IPS-15b (cell line): ENCODE measurements around the gene NPR1.
"Not testable (repeated sequence)": the region's sequence is repeated elsewhere in the genome, so short reads cannot be mapped to it uniquely, and the experiment has no call there.

ENCODE experiments used
- H3K27me3 ChIP-seq: one replicate; pipeline ENCODE4 v1.6.1; 2013; ENCODE audit warnings: low read length; ENCODE audit not compliant: control insufficient read depth, insufficient read depth
- H3K36me3 ChIP-seq: one replicate; pipeline ENCODE4 v1.6.1; 2013; ENCODE audit warnings: low read length; ENCODE audit not compliant: control insufficient read depth, insufficient read depth
- H3K4me1 ChIP-seq: one replicate; pipeline ENCODE4 v1.6.1; 2013; ENCODE audit warnings: mild to moderate bottlenecking, low read length; ENCODE audit not compliant: control insufficient read depth, insufficient read depth
- H3K4me3 ChIP-seq: one replicate; pipeline ENCODE4 v1.5.1; 2013; ENCODE audit warnings: low read depth, low read length
- H3K9ac ChIP-seq: one replicate; pipeline ENCODE4 v1.6.1; 2013; ENCODE audit warnings: low read depth, mild to moderate bottlenecking, low read length
- H3K9me3 ChIP-seq: one replicate; pipeline ENCODE4 v1.6.1; 2013; ENCODE audit warnings: mild to moderate bottlenecking, low read length; ENCODE audit not compliant: control insufficient read depth, insufficient read depth

The NPR1 gene

DNA sequence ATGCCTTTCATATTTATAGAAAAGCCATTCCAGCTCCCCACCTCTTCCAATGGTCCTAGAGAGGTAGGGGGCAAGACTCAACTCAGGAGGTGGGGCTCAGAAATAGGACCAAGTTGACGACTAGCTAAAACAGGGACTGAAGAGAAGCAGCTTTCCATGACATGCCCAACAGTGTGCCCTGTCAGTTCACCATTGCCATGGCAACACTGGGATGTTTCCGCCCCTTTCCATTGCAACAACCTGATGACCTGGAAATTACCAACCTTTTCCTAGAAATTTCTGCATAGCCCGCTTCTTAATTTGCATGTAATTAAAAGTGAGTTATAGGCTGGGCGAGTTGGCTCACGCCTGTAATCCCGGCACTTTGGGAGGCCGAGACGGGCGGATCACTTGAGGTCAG is 27.0 kb downstream of the NPR1 start:
- no peak overlapping the region for H3K9ac ChIP-seq
- no peaks in the 10 kb centered on the region for H3K27me3 ChIP-seq
- H3K36me3 ChIP-seq = no peaks in the 10 kb centered on the region
- H3K4me3 ChIP-seq = no peak overlapping the region
- H3K9me3 ChIP-seq = no peaks in the 10 kb centered on the region
- H3K4me1 ChIP-seq = no peaks in the 10 kb centered on the region

DNA sequence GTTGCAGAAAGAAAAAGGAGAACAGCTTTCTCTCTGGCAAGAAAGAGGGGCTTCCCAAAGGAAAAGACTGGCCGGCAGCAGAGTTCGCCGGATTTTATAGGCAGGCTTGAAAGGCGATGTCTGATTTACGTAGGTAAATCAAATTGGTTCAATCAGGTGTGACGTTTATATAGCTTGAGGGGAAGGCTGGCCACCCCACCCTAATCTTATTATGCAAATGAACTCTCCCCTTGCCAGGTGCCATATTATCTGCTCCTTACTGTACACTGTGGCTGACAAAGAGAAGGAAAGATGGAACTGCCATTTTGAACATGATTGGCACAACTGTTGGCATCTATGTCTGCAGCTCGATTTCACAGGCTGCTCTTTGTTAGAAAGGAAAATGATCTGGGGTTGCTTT is 32.5 kb downstream of the NPR1 start:
- Histone ChIP-seq H3K4me3 (no peak overlapping the region), H3K9me3 (no peaks in the 10 kb centered on the region), H3K36me3 (no peaks in the 10 kb centered on the region), H3K27me3 (no peaks in the 10 kb centered on the region), H3K9ac (no peak overlapping the region), H3K4me1 (no peaks in the 10 kb centered on the region)

DNA sequence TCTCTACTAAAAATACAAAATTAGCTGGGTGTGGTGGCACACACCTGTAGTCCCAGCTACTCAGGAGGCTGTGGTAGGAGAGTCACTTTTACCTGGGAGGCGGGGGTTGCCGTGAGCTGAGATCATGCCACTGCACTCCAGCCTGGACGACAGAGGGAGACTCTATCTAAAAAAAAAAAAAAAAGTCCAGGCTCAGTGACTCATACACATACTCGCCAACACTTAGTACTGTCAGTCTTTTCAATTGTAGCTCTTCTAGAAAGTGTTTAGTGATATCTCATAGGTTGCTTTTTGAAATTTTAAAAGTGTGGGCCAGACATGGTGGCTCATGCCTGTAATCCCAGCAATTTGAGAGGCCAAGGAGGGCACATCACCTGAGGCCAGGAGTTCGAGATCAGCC is 37.7 kb downstream of the NPR1 start:
- not testable (repeated sequence) for H3K4me1 ChIP-seq, H3K4me3 ChIP-seq, H3K9me3 ChIP-seq, H3K9ac ChIP-seq, H3K27me3 ChIP-seq, H3K36me3 ChIP-seq

DNA sequence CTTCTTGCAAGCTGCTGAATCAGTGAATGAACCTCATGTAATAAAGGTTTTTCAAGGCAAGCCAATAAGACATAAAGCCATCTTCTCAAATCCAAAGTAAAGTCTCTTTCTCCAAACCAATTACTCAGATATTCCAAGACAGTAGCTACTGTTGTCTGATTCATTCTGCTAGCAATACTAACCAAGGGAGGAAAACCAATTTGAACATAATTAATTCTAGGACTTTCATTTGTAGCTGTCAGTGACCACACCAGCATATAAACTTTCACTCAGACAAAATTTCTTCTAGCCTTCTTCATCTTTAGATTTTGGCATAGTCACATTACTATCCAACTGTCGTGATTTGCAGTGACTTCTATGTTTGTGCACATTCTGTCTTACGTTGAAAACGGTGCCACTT is 38.8 kb downstream of the NPR1 start:
- H3K4me3 ChIP-seq = no peak overlapping the region
- no peaks in the 10 kb centered on the region for H3K36me3 ChIP-seq
- no peaks in the 10 kb centered on the region for H3K4me1 ChIP-seq

DNA sequence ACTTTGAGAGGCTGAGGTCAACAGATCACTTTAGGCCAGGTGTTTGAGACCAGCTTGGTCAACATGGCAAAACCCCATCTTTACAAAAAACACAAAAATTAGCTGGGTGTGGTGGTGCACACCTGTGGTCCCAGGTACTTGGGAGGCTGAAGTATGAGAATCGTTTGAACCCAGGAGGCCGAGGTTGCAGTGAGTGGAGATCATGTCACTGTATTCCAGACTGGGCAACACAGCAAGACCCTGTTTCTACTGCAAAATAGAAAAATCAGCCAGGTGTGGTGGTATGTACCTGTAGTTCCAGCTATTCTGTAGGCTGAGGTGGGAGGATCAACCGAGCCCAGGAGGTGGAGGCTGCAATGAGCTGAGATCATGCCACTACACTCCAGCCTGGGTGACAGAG is 45.2 kb downstream of the NPR1 start:
- no peak overlapping the region for H3K9ac ChIP-seq
- H3K4me3 ChIP-seq = no peak overlapping the region
- no peaks in the 10 kb centered on the region for H3K36me3 ChIP-seq
- H3K4me1 ChIP-seq = no peaks in the 10 kb centered on the region
- no peaks in the 10 kb centered on the region for H3K9me3 ChIP-seq
- no peaks in the 10 kb centered on the region for H3K27me3 ChIP-seq

More for the DNA sequence above, 38.8 kb downstream of the NPR1 start:
- Histone ChIP-seq H3K9ac (no peak overlapping the region), H3K9me3 (no peaks in the 10 kb centered on the region), H3K27me3 (no peaks in the 10 kb centered on the region)

DNA sequence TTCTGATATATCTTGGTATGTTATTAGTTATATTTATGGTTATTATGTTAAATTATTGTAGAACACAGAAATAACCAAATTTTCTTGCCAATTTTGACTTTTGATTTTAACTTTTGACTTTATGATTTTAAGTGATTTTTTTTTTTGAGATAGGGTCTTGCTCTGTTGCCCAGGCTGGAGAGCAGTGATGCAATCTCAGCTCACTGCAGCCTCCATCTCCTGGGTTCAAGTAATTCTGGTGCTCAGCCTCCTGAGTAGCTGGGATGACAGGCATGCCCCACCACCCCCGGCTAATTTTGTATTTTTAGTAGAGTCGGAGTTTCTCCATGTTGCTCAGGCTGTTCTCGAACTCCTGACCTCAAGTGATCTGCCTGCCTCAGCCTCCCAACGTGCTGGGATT is 46.1 kb downstream of the NPR1 start:
- H3K36me3 ChIP-seq, H3K27me3 ChIP-seq, H3K4me1 ChIP-seq, H3K9ac ChIP-seq, H3K4me3 ChIP-seq, H3K9me3 ChIP-seq: not testable (repeated sequence)

DNA sequence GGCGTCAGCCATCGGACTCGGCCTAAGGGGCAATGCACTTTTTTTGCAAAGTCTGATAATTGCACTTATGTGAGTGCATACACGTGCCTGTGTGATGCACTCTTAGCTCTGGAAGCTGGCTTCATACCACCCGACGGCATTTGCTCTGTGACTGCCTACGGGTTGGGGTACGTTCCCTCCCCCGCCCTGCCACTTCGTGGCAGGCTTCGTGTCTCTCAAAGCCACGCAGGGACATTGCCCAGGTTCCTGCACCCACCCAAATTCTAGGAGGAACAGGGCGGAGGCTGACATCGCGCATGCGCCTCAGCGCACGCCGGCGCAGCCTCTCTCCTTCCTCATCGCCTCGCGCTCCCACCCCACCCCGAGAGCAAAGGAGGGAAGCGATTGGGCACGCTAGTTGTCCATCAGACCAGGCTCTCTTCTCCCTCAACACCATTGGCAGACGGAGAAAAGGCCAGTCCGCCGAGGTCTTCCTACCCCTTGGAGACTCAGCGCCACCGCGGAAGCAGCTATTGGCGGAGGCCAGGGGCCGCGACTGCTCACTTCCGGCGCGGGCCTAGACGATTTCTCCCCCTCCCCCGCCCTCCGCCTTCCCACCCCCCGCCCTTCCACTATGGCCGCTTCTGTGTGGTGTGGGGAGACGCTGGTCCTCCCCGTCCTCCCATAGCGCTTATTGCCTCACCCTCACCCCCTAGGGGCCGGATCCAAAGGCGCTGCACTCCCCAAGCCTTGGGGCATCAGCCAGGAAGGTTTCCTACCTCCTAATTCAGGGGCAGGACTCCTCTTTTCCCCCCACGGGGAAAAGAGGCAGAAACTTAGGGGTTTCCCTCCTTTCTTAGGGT is 49.2 kb downstream of the NPR1 start, which contains the start of gene INTS3:
INTS3 (plus strand) TSS at position 588 of the 842 bp plus-strand sequence. CDS start 585 bp downstream, outside the sequence.
- Histone ChIP-seq H3K36me3 (no peaks in the 10 kb centered on the region), H3K4me1 (peaks cover 7% of the 10 kb centered on the region), H3K9me3 (no peaks in the 10 kb centered on the region), H3K4me3 (peak within 1 kb of the TSS; percentile 98), H3K9ac (peak within 1 kb of the TSS; percentile 98), H3K27me3 (no peaks in the 10 kb centered on the region)

DNA sequence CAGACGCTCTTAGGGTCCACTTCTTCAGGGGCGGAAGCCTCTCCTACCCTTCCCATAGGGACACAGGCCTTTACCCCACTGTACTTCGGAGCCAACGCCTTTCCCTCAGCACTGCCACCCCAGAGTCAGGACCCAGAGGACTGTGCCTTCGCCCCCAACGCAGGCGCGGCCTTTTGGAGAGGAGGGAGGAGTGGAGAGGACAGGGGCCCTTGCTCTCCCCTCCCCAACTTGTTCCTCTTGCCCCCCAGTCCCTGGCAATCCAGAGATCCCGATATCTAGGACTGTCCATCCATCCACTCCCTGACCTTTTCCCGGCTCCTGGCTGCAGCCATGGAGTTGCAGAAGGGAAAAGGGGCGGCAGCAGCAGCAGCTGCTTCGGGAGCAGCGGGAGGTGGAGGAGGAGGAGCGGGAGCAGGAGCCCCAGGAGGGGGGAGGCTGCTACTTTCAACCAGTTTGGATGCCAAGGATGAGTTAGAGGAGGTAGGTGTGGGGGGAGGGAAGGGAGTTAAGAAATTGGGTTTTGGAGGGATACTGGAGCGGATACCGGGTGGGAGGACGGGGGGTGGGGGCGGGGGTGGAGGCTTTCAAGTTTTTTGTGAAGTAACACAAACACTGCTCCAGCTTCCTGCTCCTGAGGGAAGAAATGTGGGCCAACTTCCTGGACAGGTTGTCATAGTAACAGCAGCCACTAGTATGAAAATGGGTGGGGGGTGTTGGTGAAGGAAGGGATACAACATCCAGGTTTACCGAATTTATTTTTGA is 50.0 kb downstream of the NPR1 start:
- Histone ChIP-seq H3K4me3 (peak overlapping the region; percentile 98), H3K27me3 (no peaks in the 10 kb centered on the region), H3K36me3 (no peaks in the 10 kb centered on the region), H3K9ac (peak overlapping the region; percentile 98), H3K4me1 (peaks cover 7% of the 10 kb centered on the region), H3K9me3 (no peaks in the 10 kb centered on the region)

DNA sequence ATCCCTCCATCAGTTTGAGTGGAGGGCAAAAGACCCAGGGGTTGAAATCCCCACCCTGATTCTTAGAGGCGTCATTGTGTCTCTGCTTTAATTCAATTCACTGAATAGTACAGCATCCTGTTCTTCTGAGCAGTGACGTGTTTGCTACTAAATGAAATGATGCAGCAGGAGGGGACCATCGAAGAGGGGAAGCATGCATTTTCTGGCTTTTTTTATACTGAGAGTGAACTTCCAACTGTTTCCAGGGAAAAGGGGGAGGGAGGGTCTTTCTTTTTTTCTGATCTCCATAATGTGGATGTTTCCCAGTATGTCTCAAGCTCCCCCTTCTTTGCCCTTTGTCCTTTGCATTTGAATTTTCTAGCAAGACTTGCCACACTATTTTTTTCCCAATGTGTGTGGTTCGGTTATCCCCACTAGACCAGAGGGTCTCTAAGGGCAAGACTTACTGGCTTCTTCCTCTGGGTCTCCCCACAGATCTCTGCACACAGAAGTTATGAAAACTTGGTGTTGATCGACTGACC is 52.0 kb downstream of the NPR1 start:
- Histone ChIP-seq H3K9ac (no peak overlapping the region), H3K9me3 (no peaks in the 10 kb centered on the region), H3K4me1 (peaks cover 9% of the 10 kb centered on the region), H3K27me3 (no peaks in the 10 kb centered on the region), H3K36me3 (no peaks in the 10 kb centered on the region), H3K4me3 (no peak overlapping the region)

DNA sequence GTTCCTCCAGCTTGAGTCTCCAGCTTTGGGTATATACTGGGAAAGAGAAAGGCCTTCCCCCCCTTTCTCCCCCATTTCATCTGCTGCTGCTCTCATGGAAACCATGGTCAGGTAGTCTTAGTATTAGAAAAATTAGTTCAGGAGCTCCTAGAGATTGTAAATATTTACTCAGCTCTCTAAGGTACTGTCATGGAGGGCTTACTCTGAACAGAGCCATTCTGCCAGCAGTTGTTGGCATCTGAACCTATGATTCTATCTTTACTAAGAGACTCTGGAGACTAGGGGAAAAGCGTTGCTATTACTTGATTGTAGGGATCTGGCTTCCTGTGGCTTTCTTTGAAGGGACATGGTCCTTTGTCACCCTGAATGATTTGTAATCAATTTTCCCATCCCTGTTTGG is 55.5 kb downstream of the NPR1 start:
- Histone ChIP-seq H3K36me3 (peaks cover 5% of the 10 kb centered on the region), H3K4me3 (no peak overlapping the region), H3K27me3 (no peaks in the 10 kb centered on the region), H3K9ac (no peak overlapping the region), H3K9me3 (no peaks in the 10 kb centered on the region), H3K4me1 (peaks cover 9% of the 10 kb centered on the region)

DNA sequence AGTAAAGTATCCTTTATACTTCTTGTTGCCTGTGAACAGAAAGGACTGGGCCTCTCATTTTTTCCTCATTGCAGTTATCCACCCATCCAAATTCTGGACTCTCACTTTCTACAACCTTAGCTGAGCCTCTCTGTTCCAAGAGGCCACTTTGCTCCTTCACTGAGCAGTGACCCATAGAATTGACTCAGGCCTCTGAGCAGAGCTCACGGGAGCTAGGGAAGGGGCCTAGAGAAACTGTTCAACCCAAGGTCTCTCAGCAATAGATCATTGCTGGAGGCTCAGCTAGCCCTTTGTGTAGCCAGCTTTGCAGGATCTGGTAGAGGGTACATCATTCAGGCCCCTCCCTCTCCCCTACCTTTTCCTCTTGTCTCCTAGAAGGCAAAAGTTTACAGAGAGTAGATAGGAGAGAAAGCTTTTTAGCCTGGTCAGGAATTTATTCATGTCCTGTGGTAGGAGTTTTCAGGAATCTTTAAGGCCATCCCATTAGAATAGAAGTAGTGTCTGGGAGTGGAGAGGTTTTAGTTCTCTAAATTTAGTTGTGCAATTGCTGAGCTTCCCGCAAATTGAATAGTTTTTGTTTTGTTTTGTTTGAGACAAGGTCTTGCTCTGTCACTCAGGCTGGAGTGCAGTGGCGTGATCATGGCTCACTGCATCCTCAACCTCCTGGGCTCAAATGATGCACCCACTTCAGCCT is 56.1 kb downstream of the NPR1 start:
- H3K9ac ChIP-seq = no peak overlapping the region
- H3K36me3 ChIP-seq = peaks cover 5% of the 10 kb centered on the region

More for the DNA sequence above, 56.1 kb downstream of the NPR1 start:
- H3K4me3 ChIP-seq = no peak overlapping the region
- H3K27me3 ChIP-seq = no peaks in the 10 kb centered on the region
- H3K4me1 ChIP-seq = peaks cover 9% of the 10 kb centered on the region
- no peaks in the 10 kb centered on the region for H3K9me3 ChIP-seq
